D721Med (cell line): Measurements from ENCODE around the gene SCMH1.

Experiments used
- DNase-seq: peaks from one replicate; pipeline ENCODE4 v3.0.0; 2011; ENCODE audit warnings: low spot score; ENCODE audit not compliant: insufficient read length
- FAIRE-seq: peaks from 2 replicates; lab custom pipeline; 2011; peaks lifted over from hg19 to GRCh38; lab: Jason Lieb, UNC
- TF ChIP-seq, protein P1 (sequence below): IDR thresholded peaks from 2 replicates; pipeline ENCODE4 v1.5.1; 2012; ENCODE audit warnings: mild to moderate bottlenecking, control low read depth; ENCODE audit not compliant: insufficient read depth; ENCODE audit errors: missing control alignments

The SCMH1 gene

DNA sequence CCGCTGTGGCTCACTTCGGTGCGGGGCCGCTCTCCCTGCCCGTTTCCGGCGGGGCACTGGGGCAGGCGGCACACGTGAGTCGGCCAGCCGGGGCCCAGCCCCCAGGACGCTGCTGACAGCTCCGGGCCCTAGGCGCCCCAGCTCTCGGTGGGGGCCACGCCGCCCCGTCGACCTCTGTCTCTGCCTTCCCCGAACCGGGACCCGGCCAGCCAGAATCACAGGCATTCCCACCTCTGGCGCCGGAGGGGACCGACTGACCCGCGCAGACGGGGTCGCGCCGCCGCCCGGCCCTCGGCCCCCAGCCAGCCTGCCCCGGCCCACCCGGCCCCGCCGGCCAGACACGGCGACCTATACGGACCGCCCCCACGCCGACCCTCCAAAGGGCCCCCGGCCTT is 755 bp downstream of the SCMH1 start:
- FAIRE-seq (no peak), DNase-seq (no peak)
- TF ChIP-seq, protein P1, sequence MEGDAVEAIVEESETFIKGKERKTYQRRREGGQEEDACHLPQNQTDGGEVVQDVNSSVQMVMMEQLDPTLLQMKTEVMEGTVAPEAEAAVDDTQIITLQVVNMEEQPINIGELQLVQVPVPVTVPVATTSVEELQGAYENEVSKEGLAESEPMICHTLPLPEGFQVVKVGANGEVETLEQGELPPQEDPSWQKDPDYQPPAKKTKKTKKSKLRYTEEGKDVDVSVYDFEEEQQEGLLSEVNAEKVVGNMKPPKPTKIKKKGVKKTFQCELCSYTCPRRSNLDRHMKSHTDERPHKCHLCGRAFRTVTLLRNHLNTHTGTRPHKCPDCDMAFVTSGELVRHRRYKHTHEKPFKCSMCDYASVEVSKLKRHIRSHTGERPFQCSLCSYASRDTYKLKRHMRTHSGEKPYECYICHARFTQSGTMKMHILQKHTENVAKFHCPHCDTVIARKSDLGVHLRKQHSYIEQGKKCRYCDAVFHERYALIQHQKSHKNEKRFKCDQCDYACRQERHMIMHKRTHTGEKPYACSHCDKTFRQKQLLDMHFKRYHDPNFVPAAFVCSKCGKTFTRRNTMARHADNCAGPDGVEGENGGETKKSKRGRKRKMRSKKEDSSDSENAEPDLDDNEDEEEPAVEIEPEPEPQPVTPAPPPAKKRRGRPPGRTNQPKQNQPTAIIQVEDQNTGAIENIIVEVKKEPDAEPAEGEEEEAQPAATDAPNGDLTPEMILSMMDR = no peak

DNA sequence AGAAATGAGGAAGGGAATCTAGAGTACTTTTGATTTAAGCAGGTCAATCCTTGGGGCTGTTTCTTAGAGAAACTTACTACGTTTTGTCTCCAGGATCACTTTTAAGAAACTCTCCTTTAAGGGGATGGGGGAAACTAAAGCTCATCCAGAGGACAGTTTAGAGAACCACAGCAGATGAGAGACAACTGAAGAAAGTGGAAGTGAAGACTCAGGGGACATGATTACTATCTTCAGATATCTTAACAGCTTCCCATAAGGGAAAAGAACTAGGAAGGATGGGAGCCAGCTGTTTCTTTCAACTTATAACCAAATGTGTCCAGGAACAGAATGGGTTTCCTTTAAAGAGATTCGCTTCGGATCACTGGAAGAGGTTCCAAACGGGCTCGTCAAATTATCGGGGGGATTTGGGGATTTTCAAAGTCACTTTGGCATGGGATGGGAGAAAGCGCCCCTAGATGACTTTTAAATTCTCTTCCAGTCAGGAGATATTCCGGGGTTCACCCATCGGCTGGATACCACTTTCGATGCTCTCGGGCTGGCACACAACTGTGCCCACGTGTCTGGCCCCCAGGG is 1.2 kb downstream of the SCMH1 start:
- FAIRE-seq = no peak

GRCh38 chr1:41239988-41240610 is 2.0 kb downstream of the SCMH1 start:
- TF ChIP-seq, protein P1 = peak; percentile 32
- DNase-seq = no peak
- FAIRE-seq = no peak

More for the DNA sequence above, 1.2 kb downstream of the SCMH1 start:
- TF ChIP-seq, protein P1 = no peak
- no peak for DNase-seq

- DNase-seq (no peak), FAIRE-seq (no peak)
- TF ChIP-seq, protein P1 = no peak
These were observed 3.7 kb downstream of the SCMH1 start for GRCh38 chr1:41238311-41238988.

GRCh38 chr1:41236781-41237180 is 5.3 kb downstream of the SCMH1 start:
- DNase-seq (no peak), FAIRE-seq (no peak)
- TF ChIP-seq, protein P1 = no peak

DNA sequence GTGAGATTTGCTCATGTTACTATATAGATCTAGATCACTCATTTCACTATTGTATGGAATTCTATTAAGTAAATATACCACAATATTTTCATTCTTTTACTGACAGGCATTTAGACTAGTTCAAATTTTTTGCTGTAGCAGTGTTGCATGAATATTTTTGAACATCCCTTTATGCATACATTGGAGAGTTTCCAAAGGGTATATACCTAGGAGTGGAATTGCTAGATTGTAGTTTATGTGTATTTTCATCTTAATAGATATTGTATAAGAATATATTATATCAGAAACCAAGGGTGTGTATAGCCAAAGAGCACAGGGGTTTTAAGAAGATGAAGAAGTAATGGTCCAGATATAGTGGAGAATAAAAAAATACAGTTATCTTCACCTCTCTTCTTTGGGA is 6.2 kb downstream of the SCMH1 start:
- FAIRE-seq = no peak
- TF ChIP-seq, protein P1 = no peak
- DNase-seq = no peak

GRCh38 chr1:41233708-41234107 is 8.4 kb downstream of the SCMH1 start:
- no peak for DNase-seq
- TF ChIP-seq, protein P1 = no peak
- no peak for FAIRE-seq
